GM18873 (cell line): ENCODE results near the gene FBP2.
"Not testable (repeated sequence)": the region's sequence is repeated elsewhere in the genome, so short reads cannot be mapped to it uniquely, and the experiment has no call there.

Source experiments
- ATAC-seq: cut with Tn5 transposase; IDR thresholded peaks from one replicate; pipeline ENCODE4 v1.9.1; 2021; ENCODE audit warnings: mild to moderate bottlenecking, moderate library complexity, moderate number of reproducible peaks; ENCODE audit not compliant: unreplicated experiment, low FRiP score

Gene FBP2

DNA sequence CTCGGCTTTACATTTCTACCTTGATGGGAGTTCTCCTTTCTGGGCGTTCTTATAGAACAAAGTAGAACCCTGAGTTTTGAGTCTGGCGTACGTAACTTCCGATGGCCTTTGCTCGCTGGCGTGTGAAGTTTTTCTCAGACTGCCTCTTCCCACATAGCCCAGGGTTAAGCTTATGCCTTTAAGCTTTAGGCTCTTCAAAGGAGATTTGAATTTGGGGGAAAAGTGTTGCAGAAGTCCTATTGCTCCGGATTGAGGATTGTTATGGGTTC, 13.7 kb upstream of the FBP2 start:
- ATAC-seq = no peak

DNA sequence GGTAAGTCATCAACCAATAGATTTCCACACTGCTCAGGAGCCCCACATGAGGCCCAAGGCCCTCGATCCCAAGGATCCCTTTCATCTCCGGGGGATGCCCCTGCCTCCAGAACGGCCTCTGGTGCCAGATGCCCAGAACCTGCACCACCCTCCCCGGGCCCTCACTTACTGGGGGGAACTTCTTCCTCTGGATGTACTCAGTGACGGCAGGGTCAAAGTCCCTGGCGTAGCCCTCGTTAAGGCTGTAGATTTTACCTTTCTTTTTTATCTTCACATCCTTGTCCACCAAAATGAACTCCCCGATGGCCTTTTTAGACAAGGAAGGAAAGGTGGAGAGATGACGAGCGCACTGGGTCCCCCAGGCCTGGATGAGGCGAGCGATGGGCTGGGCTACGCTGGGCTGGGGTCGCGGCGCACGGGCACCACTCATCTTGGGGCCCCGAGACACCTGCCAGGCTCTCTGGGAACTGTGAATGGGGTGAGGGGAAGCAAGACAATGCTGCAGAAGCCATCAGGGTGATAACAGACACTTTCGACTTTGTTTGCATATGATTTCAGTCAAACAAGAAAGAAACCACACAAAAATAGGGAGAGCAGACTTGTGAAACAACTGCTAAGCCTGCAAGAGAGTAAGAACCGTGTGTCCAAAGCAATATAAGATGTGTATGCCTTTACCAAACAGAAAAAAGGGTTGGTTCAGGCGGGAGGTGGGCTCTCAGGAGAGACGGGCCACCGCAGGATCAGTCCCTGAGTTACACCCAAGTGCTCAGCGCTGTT, 13.2 kb upstream of the FBP2 start:
- ATAC-seq = no peak

DNA sequence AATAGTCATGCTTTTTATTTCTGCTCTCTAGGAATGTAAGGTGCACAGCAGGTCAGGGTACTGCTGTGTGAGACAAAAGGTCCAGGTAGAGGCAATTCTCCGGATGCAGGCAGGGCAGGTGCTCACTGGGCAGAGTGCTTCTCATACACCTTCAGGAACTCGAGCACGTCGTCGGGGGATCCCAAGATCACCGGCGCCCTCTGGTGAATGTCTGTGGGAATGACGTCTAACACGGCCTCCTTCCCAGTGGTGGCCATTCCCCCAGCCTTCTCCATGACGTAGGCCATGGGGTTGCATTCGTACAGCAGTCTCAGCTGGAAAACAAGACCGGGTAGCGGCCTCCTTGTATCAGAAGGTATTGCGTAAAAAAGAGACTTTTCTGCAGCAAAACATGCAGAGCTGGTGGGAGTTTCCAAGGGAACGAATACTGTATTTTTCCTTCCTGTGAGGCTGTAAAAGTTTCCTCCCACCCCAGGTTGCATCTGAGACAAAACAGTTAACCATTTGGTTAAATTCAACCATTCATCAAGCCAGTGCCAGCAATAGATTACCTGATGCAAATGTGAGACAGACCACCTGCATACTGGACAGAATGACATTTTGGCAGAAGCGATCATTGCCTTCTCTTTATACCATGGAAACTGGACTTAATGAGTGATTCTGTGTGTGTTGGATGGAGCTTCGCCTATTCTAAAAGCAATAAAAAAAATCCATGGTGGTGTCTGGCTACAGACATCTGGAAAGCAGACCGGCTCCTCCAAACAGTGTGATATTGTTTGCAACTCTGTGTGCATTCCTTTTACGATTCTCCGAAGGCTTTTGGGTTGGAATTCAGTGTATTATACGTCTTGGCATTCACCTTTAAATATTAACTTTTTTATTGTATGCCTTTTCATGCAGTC, 9.9 kb upstream of the FBP2 start:
- ATAC-seq = no peak

- no peak for ATAC-seq
These were observed 9.0 kb upstream of the FBP2 start for GRCh38 chr9:94602666-94603065.

- ATAC-seq = no peak
These were observed 7.1 kb upstream of the FBP2 start for GRCh38 chr9:94600715-94601114.

DNA sequence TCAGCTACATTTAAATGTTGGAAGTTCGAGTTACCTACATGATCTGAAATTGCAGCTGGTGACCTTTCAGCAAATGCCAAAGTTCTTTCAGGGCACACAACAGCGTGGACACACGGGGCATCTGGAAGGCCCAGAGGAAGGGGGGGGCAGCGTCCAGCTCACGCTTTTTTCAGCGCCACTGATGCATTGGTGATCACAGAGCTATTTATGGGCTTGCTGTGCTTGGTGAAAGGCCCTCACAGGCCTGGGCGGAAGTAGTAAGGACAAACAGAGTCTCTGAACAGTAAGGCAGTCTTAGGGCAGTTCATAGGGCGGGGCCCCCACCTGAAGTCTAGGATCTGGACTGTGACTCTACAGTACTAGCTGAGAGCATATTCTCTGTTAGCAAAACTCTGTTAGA, 6.6 kb upstream of the FBP2 start:
- ATAC-seq = no peak

DNA sequence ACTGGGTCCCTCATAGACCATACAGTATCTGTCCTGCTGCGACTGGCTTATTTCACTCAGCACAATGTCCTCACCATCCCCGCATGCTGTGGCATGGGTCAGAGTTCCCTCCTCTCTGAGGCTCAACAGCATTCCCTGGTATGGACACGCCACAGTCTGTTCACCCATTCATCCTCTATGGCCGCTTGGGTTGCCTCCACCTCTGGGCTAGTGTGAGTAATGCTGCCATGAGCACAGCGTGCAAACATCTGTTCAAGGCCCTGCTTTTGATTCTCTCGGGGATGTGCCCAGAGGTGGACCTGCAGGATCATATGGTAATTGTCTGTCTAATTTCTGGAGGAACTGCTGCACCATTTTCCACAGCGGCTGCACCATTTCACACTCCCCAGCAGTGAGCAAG, 5.5 kb upstream of the FBP2 start:
- no peak for ATAC-seq

- not testable (repeated sequence) for ATAC-seq
These were observed 941 bp downstream of the FBP2 start for GRCh38 chr9:94592683-94593082.

GRCh38 chr9:94591876-94592275, 1.7 kb downstream of the FBP2 start:
- ATAC-seq = no peak

GRCh38 chr9:94591046-94591545, 2.5 kb downstream of the FBP2 start:
- ATAC-seq = not testable (repeated sequence)

DNA sequence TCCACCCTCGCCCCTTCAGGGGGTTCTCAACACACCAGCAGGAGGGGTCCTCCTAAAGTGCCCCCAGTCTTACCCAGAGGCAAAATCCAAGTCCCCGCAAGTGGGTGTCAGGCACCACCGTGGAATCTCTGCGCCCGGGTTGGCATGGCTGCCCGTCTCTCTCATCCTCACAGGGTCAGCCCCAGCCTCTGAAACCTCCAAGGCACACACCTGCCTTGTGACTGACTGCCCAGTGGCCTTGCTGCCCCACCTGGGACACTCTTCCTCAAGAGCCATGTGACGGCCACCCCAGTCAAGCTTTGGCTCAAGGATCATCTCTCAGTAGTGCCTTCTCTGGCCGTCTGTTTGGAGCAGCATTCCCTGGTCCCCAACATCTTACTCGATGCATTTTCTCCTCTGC, 4.9 kb downstream of the FBP2 start:
- ATAC-seq = no peak

GRCh38 chr9:94586814-94587213, 6.8 kb downstream of the FBP2 start:
- ATAC-seq = no peak

DNA sequence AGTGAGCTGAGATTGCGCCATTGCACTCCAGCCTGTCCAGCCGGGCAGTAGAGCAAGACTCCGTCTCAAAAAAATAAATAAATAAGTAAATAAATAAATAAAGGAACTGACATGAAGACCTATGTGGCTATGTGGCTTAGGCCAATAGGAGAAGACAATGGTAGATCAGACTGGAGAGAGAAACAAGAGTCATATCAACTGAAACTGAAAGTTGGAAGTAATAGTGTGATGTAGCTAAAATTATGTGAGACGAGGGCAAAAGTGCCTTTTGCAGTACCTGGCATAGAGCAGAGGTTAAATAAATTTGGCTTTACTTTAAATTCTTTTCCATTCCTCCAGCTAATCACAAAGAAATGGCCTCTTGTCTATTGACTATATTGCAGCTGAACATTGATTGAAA, 7.3 kb downstream of the FBP2 start:
- no peak for ATAC-seq

- ATAC-seq = no peak
These were observed 9.1 kb downstream of the FBP2 start for GRCh38 chr9:94584555-94584954.

GRCh38 chr9:94581728-94582127, 11.9 kb downstream of the FBP2 start:
- no peak for ATAC-seq

- ATAC-seq = no peak
These were observed 16.1 kb downstream of the FBP2 start for GRCh38 chr9:94577571-94577970.

DNA sequence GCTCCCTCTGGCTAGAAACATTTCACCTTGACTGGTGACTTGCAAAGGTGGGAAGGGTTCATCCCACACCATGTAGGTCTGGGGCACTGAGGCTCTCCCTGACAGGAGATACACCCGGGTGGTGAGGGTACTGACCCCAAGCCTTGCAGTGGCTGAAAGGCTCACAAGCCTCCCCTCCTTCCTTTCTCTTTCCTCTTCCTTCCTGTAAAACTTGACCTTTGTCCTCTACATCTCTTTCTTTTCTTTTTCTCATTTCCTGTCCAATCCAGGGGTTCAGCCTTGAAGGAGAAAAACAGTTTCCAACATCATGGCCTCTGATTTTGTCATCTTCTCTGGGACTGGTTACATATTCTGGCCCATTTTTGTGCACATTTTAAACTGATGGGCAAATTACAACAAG, 16.6 kb downstream of the FBP2 start:
- no peak for ATAC-seq

GRCh38 chr9:94576131-94576530, 17.5 kb downstream of the FBP2 start:
- no peak for ATAC-seq

DNA sequence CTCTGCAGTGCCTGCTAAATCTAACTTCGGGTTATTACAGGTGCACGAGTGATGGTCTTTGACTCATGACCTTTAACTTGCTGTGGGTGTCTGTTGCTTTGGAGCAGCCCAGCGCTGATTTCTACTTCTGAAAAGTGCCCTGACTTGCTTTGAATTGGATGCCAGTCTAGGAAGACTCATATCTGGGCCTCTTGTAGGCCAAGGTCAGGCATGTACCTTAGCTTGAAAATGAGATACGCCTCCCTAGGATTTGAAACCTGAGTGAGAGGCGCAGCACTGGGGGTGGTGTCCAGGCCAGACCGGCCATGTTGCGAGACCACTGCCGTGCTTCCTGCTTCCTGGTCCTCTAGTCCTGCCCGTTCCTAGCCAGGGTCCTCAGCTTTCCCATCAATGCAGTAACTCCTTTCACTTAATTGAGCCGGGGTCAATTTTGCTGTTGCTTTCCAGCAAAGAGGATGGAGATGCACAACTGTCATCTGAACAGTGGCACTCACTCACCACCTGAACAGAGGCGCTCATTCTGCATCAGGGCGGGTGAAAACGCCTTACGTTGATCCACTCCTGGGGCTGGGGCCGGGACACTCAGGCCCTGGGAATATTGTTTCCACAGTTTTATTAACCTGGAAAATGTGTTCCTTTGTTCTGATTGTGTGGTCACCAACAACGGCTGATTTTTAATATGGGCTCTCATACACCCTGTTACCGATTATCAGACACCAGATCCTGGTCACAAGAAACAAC, 24.5 kb downstream of the FBP2 start:
- ATAC-seq = no peak

DNA sequence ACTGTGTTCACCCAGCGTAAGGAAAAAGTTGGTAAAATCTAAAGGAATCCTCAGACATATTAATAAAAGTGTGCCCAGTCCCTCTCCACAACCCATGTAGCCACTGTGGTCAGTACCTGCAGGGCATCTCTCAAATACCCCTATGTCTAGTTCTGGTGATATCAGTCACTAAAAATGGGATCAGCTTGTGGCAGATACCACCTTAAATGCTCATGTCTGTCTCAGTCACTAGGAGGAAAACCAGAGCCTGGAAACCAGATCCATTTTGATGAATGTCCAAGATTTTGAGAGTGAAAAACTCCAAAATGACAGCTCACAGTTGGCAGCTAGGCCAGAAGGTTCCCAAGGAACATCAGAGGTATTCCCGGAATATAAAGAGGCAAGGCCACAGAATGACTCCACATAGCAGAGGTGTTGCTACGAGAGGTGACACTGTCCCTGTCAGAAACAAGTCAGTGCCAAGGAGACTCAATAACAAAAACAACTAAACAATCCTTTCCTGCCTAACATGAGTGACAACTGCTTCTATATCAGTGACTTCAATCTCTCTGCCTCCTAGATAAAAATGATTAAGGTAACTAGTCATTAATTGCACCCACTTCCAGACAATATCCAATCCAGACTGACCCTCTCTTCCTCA, 25.3 kb downstream of the FBP2 start:
- ATAC-seq = no peak

- no peak for ATAC-seq
These were observed 26.4 kb downstream of the FBP2 start for GRCh38 chr9:94567271-94567670.
